Astrocyte of the cerebellum (primary cell): ENCODE results near the gene KIAA0930.

Experiments
- DNase-seq: peaks from one replicate; pipeline ENCODE4 v3.0.0-alpha.2; 2011; ENCODE audit warnings: low read depth
- H3K4me3 ChIP-seq: 2 replicates; pipeline ENCODE4 v1.5.1; 2011; ENCODE audit warnings: mild to moderate bottlenecking, low read depth, low read length, moderate library complexity
- CTCF ChIP-seq: IDR thresholded peaks from 2 replicates; pipeline ENCODE4 v1.5.1; 2012; ENCODE audit warnings: low read length, low read depth, moderate library complexity, mild to moderate bottlenecking; ENCODE audit errors: missing control alignments
- in situ Hi-C: cut with HindIII; loops from 2 replicates; pipeline ENCODE4 v1.10.0; 2017; ENCODE audit warnings: low sequenced_read_pairs

Gene KIAA0930

GRCh38 chr22:45207533-45207932, 33.2 kb downstream of the KIAA0930 start:
- in situ Hi-C loops: no loop called here
- no peak for DNase-seq
- TF ChIP-seq CTCF: no peak
- no peak overlapping the region for H3K4me3 ChIP-seq

- H3K4me3 ChIP-seq: no peak overlapping the region
- in situ Hi-C loops: no loop called here
- no peak for DNase-seq
- no peak for TF ChIP-seq CTCF
Measured at GRCh38 chr22:45206233-45206632, 34.5 kb downstream of the KIAA0930 start.

GRCh38 chr22:45205276-45205925, 35.3 kb downstream of the KIAA0930 start:
- no peak for TF ChIP-seq CTCF
- H3K4me3 ChIP-seq: no peak overlapping the region
- in situ Hi-C loops: no loop called here
- DNase-seq: no peak

- no peak for TF ChIP-seq CTCF
- H3K4me3 ChIP-seq: no peak overlapping the region
- in situ Hi-C loops: no loop called here
- DNase-seq: no peak
Measured at GRCh38 chr22:45204819-45205218, 35.9 kb downstream of the KIAA0930 start.

GRCh38 chr22:45204241-45204640, 36.5 kb downstream of the KIAA0930 start:
- no peak overlapping the region for H3K4me3 ChIP-seq
- no peak for TF ChIP-seq CTCF
- in situ Hi-C loops: no loop called here
- DNase-seq: no peak

GRCh38 chr22:45203150-45203951, 37.3 kb downstream of the KIAA0930 start:
- no peak for DNase-seq
- no peak for TF ChIP-seq CTCF
- H3K4me3 ChIP-seq: no peak overlapping the region
- in situ Hi-C loops: no loop called here
